GM23248 (cell line): ENCODE results near the gene FMR1NB.

ENCODE experiments used
- EZH2 ChIP-seq: fragments of 200-600 bp; sonication (generic); IDR thresholded peaks from 2 replicates; pipeline ENCODE4 v1.6.1; 2018; ENCODE audit warnings: antibody characterized with exemption, mild to moderate bottlenecking; ENCODE audit not compliant: insufficient read depth, poor library complexity, severe bottlenecking
- EZH2phosphoT487 ChIP-seq: fragments of 200-600 bp; sonication (generic); IDR thresholded peaks from 2 replicates; pipeline ENCODE4 v1.6.1; 2018; ENCODE audit warnings: antibody characterized with exemption, moderate library complexity, mild to moderate bottlenecking, low read depth; ENCODE audit not compliant: insufficient read depth

DNA sequence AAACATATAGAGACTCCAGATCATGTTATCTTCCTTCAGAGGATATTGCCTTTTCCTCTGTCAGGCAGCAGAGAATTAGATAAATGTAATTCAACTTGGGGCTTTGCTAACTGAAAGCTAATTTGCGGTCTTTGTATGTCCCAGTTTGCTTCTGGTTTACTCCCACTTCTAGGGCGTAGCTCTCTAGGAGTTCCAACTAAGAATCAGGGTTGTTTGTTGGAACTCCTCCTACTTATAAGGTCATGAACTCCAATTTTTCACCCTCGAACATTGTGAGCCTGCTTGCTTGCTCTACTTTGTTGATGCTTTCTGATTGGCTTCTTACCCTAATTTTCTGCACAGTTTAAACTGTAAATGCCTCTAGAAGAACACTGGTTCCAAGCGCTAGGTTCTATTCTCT, 66.1 kb downstream of the FMR1NB start:
- TF ChIP-seq EZH2 (no peak), EZH2phosphoT487 (no peak)
